Embryonic facial prominence (tissue), 1 donor: Measurements from ENCODE around the gene PTPRH.

Source experiments
- DNase-seq: peaks from one replicate; pipeline ENCODE4 v3.0.0-alpha.2; 2016; ENCODE audit errors: extremely low spot score

Gene PTPRH, protein sequence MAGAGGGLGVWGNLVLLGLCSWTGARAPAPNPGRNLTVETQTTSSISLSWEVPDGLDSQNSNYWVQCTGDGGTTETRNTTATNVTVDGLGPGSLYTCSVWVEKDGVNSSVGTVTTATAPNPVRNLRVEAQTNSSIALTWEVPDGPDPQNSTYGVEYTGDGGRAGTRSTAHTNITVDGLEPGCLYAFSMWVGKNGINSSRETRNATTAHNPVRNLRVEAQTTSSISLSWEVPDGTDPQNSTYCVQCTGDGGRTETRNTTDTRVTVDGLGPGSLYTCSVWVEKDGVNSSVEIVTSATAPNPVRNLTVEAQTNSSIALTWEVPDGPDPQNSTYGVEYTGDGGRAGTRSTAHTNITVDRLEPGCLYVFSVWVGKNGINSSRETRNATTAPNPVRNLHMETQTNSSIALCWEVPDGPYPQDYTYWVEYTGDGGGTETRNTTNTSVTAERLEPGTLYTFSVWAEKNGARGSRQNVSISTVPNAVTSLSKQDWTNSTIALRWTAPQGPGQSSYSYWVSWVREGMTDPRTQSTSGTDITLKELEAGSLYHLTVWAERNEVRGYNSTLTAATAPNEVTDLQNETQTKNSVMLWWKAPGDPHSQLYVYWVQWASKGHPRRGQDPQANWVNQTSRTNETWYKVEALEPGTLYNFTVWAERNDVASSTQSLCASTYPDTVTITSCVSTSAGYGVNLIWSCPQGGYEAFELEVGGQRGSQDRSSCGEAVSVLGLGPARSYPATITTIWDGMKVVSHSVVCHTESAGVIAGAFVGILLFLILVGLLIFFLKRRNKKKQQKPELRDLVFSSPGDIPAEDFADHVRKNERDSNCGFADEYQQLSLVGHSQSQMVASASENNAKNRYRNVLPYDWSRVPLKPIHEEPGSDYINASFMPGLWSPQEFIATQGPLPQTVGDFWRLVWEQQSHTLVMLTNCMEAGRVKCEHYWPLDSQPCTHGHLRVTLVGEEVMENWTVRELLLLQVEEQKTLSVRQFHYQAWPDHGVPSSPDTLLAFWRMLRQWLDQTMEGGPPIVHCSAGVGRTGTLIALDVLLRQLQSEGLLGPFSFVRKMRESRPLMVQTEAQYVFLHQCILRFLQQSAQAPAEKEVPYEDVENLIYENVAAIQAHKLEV

DNA sequence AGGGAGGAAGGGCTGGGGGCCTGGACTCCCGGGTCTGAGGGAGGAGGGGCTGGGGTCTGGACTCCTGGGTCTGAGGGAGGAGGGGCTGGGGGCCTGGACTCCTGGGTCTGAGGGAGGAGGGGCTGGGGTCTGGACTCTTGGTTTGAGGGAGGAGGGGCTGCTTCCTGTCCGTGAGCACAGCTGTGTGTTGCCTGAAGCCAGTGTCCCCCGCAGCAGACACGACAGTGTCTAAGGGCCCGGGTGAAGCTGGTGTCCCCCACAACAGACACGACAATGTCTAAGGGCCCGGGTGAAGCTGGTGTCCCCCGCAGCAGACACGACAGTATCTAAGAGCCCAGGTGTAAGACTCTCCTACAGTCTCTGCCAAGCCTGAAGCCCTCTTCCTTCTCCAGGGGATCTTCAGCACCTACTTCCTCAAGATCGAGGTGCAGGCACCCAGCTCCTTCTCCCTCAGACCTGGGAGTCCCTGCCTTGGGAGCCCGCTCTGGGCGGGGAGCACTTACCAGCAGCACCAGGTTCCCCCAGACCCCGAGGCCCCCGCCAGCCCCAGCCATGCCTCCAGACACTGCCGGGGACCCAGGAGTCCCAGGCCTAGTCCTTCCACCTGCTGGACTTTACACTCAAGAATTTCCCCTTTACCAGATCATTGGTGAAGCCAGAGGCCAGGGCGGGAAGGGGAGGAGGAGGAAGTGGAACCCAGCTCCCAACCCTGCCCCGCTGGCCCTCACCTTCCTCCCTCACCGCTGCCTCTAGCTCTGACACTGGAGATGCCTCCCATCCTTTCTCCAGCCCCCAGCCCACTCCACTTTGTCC lies at the start of gene PTPRH:
Gene PTPRH (minus strand): TSS at position 622 of the 813 bp plus-strand sequence. CDS start 68 bp downstream, at position 554.
- no peak for DNase-seq

DNA sequence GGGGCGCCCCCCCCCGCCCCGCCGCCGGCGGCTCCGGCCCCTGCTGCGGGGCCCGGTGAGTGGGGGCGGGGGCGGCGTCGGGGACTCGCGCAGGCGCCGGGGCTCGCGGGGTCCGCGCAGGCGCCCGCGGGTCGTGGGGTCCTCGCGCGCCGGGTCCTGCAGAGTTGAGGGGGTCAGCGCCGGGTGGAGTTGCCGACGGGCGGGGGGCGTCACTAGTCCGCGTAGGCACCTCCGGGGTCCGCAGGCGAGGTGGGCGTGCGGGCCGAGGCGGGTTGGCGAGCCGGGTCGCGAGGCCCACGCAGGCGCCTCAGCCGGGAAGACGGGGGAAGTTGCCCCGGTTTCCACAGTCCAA lies 49.2 kb upstream of the PTPRH start:
- DNase-seq = no peak

DNA sequence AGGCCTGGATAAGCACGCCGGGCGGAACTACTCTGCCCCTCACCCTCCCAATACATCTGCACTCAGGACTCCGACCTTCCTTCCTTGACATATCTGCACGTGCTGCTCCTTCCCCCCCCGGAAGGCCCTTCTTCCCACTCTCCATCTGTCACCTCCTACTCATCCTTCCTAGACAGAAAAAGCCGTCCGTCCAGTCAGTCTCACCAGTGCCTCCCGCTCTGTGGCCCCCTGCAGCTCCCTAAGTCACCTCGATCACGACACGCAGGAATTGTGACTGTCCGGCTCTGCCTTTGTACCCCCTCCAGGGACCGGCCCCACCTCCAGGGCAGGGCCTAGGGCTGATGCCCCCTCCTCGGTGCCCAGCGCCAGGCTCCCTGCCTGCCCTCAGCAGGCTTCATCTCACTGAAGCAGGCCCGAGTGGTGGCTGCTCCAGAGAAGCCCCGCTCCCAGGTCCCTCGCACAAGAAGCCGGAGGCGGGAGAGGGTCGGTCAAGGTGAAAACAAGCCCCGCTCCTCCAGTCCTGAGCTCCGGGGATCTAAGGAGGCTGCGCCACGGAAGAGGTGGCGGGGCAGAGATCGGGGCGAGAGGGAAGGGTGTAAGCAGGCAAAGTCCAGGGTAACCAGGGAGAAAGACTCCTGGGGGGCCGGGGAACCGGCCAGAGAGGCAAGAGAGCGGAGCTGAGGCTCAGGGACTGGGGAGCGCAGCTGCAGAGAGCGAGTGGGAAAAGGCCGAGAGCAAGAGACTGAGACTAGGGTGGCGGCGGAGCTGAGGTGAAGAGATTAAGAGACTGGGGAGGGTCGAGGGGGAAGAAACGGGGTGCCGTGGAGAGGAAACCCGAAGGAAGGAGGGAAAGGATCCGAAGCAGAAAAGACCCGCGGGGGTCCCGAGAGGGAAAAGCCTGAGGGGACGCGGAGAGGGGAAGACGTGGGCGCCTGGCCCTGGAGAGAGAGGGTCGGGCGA lies 48.4 kb upstream of the PTPRH start:
- DNase-seq = no peak

DNA sequence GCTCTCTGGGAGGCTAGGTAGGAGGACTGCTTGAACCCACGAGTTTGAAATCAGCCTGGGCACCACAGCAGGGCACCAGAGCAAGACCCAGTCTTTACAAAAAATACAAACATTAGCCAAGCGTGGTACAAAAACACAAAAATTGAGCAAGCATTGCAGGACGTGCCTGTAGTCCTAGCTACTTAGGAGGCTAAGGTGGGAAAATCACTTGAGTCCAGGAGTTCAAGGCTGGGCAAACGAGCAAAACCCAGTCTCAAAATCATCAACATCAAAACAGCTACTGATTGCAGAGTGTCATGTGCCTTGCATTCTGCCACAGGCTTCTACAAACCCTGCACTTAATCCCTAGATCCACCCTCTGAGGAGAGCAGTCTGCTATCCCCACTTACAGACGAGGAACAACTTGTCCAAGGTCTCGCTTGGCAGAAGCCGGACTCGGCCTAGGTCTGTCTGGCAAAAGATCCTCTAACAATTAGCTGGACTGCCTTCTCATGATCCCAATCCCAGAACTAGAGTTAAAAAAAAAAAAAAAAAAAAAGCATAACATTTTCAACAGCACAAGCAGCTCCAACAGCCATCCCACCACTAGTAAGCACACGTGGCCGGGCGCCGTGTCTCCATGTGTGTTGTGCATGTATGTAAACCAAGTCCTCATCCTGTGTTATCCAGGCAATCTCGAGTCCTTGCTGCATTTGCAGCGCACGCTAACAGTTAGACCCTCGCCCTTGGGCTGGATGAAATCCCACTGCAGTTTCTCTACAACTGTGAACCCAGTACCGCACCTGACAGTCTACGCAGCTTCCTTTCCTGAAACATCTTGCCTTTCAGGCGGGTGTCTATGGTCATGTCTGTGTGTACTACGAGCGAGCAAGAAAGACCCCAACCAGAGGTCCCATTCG lies 47.5 kb upstream of the PTPRH start:
- DNase-seq = no peak

DNA sequence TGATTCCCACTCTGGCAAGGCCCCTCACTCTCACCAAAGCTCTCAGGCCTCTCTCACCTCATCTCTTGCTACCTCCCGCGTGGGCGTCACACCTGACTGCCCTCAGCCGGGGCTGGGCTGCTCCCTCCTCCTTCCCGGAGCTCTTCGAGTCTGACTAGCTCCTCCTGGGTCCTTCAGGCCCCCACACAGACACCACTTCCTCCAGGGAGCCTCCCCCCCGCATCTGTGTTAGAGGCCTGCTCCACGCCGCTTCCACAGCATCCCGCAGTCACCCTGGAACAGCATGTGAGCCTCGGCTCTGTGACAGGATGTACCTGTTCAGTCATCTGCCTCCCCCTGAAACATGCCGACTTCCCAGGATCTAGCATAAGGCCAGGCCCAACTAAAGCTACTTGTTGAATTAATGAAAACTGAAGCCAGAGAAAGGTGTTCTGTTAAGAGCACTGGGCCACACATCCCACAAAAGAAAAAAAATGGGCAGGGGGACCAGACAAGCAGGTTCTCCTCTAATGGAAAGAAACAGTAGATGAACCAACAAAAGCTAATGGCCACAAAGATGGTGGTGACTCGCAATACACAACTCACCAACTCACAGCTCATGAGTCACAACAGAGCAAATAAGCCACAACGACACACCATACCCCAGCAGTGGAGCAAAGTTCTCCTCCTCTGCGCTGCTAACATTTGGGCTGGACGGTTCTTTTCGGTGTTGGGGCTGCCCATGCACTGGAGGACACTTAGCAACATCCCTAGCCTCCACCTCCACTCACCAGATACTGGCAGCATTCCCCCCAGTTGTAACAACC lies 46.5 kb upstream of the PTPRH start:
- no peak for DNase-seq

DNA sequence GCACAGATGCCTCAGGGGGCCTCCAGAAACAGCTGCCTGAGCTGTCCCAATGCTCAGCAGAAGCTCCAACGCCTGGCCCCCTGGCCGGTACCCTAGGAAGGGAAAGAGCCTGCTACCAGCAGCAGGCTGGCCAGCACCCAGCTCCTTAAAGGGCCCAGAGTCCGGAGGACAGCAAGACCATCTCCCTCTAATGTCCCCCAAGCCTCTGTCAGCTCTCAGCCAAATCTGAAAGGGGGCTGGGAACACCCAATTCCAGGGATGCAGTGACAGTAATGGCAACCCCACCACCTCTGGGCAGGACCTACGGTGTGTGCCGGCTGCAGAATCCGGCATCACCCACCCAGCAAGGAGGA lies 45.3 kb upstream of the PTPRH start:
- no peak for DNase-seq

DNA sequence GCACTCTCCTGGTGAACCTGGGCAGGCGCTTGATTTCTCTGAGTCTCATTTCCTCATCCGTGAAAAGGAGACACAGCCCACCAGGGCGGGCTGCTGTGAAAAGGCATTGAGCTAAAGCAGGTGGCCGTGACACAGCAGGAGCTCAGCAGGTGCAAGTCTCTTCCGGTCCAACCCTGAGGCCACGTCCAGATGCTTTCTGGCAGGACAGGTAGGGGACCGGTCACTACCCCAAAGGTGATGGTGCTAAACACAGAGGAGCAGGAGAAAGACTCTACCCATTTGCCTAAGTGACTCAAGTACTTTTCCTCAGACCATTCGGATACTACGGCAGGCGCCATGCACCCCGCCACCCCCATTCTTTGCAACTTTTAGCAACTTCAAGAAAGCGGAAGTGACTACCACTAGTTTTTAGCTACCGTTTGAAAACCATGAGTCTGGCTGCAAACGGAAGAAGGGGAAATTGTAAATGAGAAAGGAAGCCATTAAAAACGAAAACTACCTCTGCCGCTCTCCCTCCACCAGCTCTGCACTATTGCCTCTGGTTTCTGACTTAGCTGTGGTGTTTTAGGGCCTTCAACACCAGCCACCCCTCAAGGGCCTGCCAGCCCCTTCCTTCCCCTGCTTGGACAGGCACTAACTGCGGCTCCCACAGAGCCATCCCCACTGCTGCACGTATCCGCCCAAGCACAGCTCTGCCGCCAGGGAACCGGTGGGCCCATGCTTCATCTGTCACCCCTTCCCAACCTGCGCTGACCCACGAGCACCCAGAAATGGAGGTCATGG lies 44.7 kb upstream of the PTPRH start:
- no peak for DNase-seq

DNA sequence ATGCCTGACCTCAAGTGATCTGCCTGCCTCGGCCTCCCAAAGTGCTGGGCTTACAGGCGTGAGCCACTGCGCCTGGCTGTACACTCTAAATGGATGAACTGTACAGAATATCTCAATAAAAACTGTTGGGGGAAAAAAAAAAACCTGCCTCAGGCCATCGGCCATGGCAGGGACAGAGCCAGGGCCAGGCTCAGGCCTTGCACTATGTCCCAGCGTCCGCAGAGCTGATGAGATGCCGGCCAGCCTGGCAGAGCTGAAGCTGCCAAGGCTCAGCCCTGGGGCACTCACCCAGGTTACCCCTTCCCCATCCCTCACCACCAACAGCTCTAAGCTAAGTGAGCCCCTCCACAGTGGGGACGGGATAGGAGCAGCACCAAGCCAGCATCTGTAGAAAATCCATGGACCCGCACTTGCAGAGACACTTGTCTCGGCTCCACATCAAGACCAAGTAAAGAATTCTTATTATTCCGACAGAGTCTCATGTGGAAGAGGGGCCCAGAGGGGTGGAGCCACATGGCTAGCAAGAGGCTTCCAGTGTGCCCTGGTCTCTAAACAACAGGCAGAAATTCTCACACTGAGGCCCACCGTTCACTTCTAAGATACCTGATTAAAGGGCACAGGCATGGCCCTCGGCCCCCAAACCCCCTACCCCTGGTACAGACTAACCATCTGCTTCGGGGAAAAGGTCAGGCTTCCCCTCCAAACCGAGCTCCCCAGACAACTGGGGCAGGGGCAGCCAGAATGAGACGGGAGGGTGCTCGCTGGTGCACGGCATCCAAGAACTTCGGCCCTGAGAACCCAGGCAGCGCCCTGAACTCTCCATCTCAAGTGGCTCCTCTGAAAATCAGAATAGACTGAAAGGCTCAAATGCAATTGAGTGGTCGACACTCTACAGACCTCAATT lies 43.7 kb upstream of the PTPRH start:
- no peak for DNase-seq

DNA sequence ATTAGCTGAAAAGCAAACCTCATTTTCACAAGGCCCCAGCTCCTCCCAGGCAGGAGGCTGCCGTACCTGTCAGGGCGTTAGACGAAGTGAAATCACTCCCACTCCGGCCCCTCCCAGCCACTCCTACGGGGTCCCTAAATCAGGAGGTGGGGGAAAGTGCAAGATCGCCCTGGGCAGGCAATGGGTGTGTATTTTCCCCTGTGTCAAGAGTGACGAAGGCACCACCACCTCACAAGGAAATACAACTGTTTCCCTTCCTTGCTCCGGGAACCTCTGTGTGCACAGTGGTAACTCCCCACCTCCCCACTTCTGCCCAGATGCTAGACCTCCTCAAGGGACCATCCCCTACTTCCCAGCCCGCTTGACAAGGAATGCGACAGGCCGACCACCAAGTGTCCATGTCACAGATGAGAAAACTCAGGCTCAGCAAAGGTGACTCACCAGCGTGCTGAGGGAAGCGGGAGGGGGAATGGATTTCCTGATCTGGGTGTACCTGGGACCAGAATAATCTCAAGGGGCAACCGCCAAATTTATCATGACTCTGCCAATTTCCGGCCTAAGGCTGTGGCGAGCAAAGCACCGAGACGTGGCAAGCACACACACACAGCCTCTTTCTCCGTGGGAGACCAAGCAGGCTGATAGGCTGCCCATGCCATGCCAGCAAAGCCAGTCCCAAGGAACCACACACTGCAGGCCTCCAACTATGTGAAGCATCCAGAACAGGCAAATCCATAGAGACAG lies 42.2 kb upstream of the PTPRH start:
- no peak for DNase-seq

DNA sequence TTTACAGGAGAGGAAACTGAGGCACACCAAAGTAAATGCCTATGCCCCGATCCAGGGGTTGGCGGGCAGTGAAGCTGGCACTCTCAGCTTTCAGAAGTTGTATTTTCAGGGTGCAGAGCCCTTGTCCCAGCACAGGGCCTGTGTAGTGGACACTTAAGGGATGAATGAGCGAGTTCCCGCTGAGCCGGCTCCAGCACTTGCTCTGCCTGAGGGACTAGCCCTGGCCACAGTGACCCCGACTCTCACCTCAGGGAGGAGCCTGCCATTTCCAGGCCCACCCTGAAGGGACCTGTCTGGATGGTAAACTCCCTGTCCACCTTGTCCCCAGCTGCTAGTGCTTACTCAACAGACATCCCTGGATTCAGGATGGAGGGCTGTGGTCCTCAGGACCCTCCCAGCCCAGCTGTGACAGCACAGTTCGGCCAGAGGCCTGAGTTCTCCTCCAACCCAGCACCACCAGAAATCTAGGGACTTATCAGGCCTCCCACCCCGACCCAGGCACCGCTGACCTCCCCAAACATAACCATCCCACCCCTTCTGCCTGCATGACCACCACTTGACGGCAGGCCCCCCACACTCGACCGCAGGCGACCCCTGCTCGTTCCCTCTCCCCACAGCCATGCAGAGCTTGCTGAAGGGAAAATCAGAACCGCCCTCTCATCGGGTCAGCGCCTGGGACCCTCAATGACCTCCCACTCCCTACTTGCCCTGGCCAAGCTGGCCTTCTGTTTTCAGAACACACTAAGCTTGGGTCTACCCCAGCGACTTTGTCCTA lies 41.1 kb upstream of the PTPRH start:
- DNase-seq = no peak

DNA sequence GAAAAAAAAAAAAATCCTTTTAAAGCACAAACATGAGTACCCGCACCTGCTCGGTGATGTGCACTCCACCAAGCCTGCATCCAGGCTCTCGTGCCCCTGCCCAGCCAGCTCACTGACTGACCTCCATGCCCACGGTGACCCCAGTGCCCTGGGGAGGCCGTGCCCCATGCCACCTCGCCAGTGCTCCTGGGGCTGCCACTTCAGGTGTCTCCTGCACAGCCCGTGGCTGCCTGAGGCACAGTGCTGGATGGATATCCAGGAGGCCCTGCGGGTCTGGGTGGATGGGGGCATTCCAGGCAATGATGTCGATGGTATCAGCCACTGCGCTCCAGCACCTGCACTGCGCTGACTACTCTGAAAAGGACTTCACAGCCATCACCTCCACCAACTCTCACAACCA lies 40.5 kb upstream of the PTPRH start:
- no peak for DNase-seq

DNA sequence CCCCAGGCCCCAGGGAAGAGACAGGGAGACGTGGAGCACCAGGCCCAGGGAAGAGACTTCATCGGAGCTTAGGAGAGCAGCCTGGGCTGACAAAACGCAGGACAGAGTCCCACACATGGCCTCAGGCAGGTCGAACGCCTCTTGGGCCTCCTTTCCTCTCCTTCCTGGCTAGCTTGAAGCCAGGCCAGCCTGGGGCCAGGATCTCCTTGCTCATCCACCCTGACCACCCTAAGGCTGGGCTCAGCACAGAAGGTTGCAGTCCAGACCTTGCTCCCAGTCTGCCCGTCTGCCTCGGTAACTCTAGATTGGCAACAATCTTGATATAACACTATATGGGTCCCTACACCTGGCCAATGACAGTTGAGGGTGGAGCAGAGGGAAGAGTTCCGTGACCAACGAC lies 39.4 kb upstream of the PTPRH start:
- no peak for DNase-seq

DNA sequence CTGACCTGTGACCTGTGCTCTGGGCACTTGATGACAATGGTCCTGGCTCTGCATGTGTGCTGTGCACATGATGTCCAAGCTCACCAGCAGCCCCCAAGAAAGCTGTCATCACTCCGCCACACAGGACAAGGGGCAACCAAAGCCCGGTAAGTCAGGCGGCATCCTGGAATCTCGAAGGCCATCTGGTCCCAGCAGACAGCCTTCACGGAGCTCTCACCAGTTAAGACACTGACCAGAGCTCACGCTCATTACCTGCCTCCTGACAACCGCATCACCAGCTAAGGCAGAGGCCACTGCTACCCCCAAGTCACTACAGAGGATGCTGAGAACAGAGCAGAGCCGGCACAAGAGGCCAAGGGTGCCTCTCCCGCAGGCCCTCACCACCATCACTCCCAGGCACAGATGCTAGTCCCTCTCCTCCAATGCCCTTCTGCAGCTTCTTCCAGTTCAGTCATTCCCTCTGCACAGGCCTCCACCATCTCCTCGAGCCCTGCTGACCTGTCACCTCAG lies 38.9 kb upstream of the PTPRH start:
- no peak for DNase-seq

DNA sequence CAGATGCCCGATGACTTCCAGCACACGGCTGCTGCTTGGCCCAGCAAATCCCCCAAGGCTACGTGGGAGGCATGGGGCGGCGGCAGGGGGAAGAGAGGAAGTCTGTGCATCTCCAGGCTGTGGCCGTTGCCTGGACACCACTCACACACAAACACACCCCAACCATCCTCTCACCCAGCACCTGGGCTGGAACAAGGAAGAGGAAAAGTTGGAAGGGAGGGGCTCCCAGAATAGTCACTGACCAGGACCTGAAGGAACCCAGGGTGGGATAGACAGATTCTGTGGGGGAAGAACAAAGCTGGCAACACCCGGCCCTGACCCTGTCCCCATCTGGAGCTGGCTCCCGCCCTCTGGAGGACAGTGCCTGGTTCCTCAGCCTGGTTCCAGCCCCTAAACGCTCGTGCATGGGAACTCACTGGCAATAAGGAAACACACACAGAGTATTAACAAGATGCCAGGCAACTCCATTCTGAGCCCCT lies 38.4 kb upstream of the PTPRH start:
- DNase-seq = no peak
